Esophagus muscularis mucosa (tissue), 4 donors: Measurements from ENCODE around the gene SRP68. TPM values are rescaled to one million over a fixed set of nuclear protein-coding genes. Genes with fewer than 3 reads are reported as not detected.

Experiments
- DNase-seq: peaks from one replicate; pipeline ENCODE4 v3.0.0-alpha.2; 2017; ENCODE audit errors: extremely low spot score
- H3K27ac ChIP-seq, 4 donors: fragments of 200-600 bp; sonication (generic); replicated peaks in 1 of 4; 1 replicate in 3 of 4; 2 replicates in 1 of 4; pipeline ENCODE4 v1.5.1; 2016 to 2019; ENCODE audit warnings: mild to moderate bottlenecking in 1 of 4
- H3K27me3 ChIP-seq, 4 donors: fragments of 200-600 bp; sonication (generic); one replicate each; pipeline versions ENCODE4 v1.5.1 to v1.6.0; 2016 to 2019
- H3K36me3 ChIP-seq, 4 donors: fragments of 200-600 bp; sonication (generic); one replicate each; pipeline ENCODE4 v1.5.1; 2016 to 2019
- H3K4me1 ChIP-seq, 4 donors: fragments of 200-600 bp; sonication (generic); one replicate each; pipeline ENCODE4 v1.5.1; 2016 to 2019
- H3K4me3 ChIP-seq, 4 donors: fragments of 200-600 bp; sonication (generic); 1 replicate in 2 of 4; 2 replicates in 2 of 4; pipeline ENCODE4 v1.5.1; 2016 to 2019; ENCODE audit warnings: mild to moderate bottlenecking in 4 of 4, moderate library complexity in 1 of 4
- H3K9me3 ChIP-seq, 4 donors: fragments of 200-600 bp; sonication (generic); 1 replicate in 3 of 4; 2 replicates in 1 of 4; pipeline ENCODE4 v1.5.1; 2016 to 2019
- CTCF ChIP-seq, 3 experiments: fragments of 200-600 bp in 2 of 3; fragments of 450-650 bp in 1 of 3; sonication (generic) in 2 of 3; IDR thresholded peaks; one replicate each; pipeline ENCODE4 v1.5.1; 2017 to 2019; ENCODE audit warnings: antibody characterized with exemption in 3 of 3, mild to moderate bottlenecking in 2 of 3, moderate library complexity in 1 of 3
- EP300 ChIP-seq: sonication (generic); formaldehyde crosslinking; IDR thresholded peaks from one replicate; pipeline ENCODE4 v1.6.1; 2017; ENCODE audit warnings: antibody characterized with exemption
- POLR2A ChIP-seq: fragments of 450-650 bp; IDR thresholded peaks from one replicate; pipeline ENCODE4 v1.6.1; 2017; ENCODE audit warnings: antibody characterized with exemption, moderate library complexity, mild to moderate bottlenecking, low read depth
- POLR2AphosphoS5 ChIP-seq, 2 donors: sonication (generic); formaldehyde crosslinking; IDR thresholded peaks; one replicate each; pipeline ENCODE4 v1.6.1; 2017; ENCODE audit warnings: antibody characterized with exemption in 2 of 2
- WGBS: methylation state at CpG from one replicate; pipeline ENCODE4 v1.1.5; 2018; 5-methylcytosine and 5-hydroxymethylcytosine counted together
- intact Hi-C: fragments of 100-400 bp; cut with DNase I; formaldehyde crosslinking; loops from one replicate; pipeline ENCODE4 v1.15.1; 2023
- total RNA-seq, 4 donors: library from RNA; depleted of rRNA; stranded (reverse); fragments of >200 nt; gene quantifications; one replicate each; pipeline versions ENCODE4 v1.1.0 to v1.2.1, GENCODE V29; 2016

Gene SRP68
- total RNA-seq, 4 donors from 2014 or later, result 41.9 to 56.9 (median 50.0) TPM

GRCh38 chr17:76054112-76054476, 18.2 kb downstream of the SRP68 start:
- no peak for TF ChIP-seq CTCF (IDR thresholded peaks at IDR 0.05)
- TF ChIP-seq POLR2AphosphoS5 (IDR thresholded peaks at IDR 0.05), result no peak
- TF ChIP-seq POLR2A, result no peak
- no peak for TF ChIP-seq EP300
- no peak for DNase-seq
- intact Hi-C loops, result no loop called here
- no peaks in the 10 kb centered on the region for H3K27me3 ChIP-seq
- H3K9me3 ChIP-seq, result no peaks in the 10 kb centered on the region
- H3K27ac ChIP-seq, result no peak overlapping the region
- no peaks in the 10 kb centered on the region for H3K4me1 ChIP-seq
- no peak overlapping the region for H3K4me3 ChIP-seq
- peaks cover 64 to 100% (median 89%) of the 10 kb centered on the region in 4 donors for H3K36me3 ChIP-seq
- 96% methylated on average over 4 of the region's 4 CpGs for WGBS

GRCh38 chr17:76053246-76054111, 18.8 kb downstream of the SRP68 start:
- H3K27me3 ChIP-seq, result no peaks in the 10 kb centered on the region
- H3K27ac ChIP-seq, result no peak overlapping the region
- WGBS, result 82% methylated on average over 17 of the region's 17 CpGs
- intact Hi-C loops, result no loop called here
- peaks cover 63 to 100% (median 89%) of the 10 kb centered on the region in 4 donors for H3K36me3 ChIP-seq
- TF ChIP-seq POLR2AphosphoS5 (IDR thresholded peaks at IDR 0.05), result no peak
- TF ChIP-seq POLR2A, result no peak
- no peak for TF ChIP-seq CTCF (IDR thresholded peaks at IDR 0.05)
- no peak for TF ChIP-seq EP300
- no peak for DNase-seq
- H3K4me3 ChIP-seq, result no peak overlapping the region
- no peaks in the 10 kb centered on the region for H3K4me1 ChIP-seq
- no peaks in the 10 kb centered on the region for H3K9me3 ChIP-seq

GRCh38 chr17:76051561-76051960, 20.8 kb downstream of the SRP68 start:
- H3K4me3 ChIP-seq, result no peak overlapping the region
- H3K4me1 ChIP-seq, result no peaks in the 10 kb centered on the region
- TF ChIP-seq EP300 (no peak), POLR2A (no peak), POLR2AphosphoS5 (IDR thresholded peaks at IDR 0.05) (no peak), CTCF (IDR thresholded peaks at IDR 0.05) (no peak)
- WGBS, result 84% methylated on average over 6 of the region's 6 CpGs
- DNase-seq, result no peak
- H3K36me3 ChIP-seq, result peaks cover 60 to 100% (median 89%) of the 10 kb centered on the region in 4 donors
- intact Hi-C loops, result no loop called here
- no peaks in the 10 kb centered on the region for H3K9me3 ChIP-seq
- no peak overlapping the region for H3K27ac ChIP-seq
- H3K27me3 ChIP-seq, result no peaks in the 10 kb centered on the region

- H3K4me1 ChIP-seq, result no peaks in the 10 kb centered on the region
- no peak for DNase-seq
- no peak overlapping the region for H3K4me3 ChIP-seq
- intact Hi-C loops, result no loop called here
- TF ChIP-seq POLR2A, result no peak
- TF ChIP-seq POLR2AphosphoS5 (IDR thresholded peaks at IDR 0.05), result no peak
- TF ChIP-seq EP300, result no peak
- TF ChIP-seq CTCF (IDR thresholded peaks at IDR 0.05), result no peak
- no peaks in the 10 kb centered on the region for H3K9me3 ChIP-seq
- H3K27ac ChIP-seq, result no peak overlapping the region
- H3K36me3 ChIP-seq, result peaks cover 67 to 100% (median 89%) of the 10 kb centered on the region in 4 donors
- no peaks in the 10 kb centered on the region for H3K27me3 ChIP-seq
- 89% methylated on average over 11 of the region's 11 CpGs for WGBS
These were observed 21.5 kb downstream of the SRP68 start for GRCh38 chr17:76050538-76051467.
